G401 (cell line): ENCODE data around the gene JADE2. TPM values are rescaled to one million over a fixed set of nuclear protein-coding genes. Genes with fewer than 3 reads are reported as not detected.

Experiments used
- DNase-seq: peaks from one replicate; pipeline ENCODE4 v3.0.0-alpha.2; 2015; ENCODE audit warnings: low spot score
- in situ Hi-C: cut with HindIII; loops from 2 replicates; pipeline ENCODE4 v1.10.0; 2016; ENCODE audit warnings: low sequenced_read_pairs, mixed read lengths
- total RNA-seq: library from RNA; depleted of rRNA; stranded (reverse); fragments of >200 nt; shearing (Covaris generic); gene quantifications from 2 replicates; pipeline ENCODE4 v1.2.3, GENCODE V29; 2014; rRNA removed

JADE2 gene
- total RNA-seq, 1 experiment from 2014 or later, result 25.8 TPM

GRCh38 chr5:134606726-134607125 is 81.3 kb downstream of the JADE2 start:
- in situ Hi-C loops, result no loop called here
- no peak for DNase-seq

- in situ Hi-C loops, result no loop called here
- no peak for DNase-seq
Observed at GRCh38 chr5:134608555-134608954, 83.1 kb downstream of the JADE2 start.

GRCh38 chr5:134609232-134609851 is 83.9 kb downstream of the JADE2 start:
- DNase-seq, result no peak
- in situ Hi-C loops, result no loop called here

GRCh38 chr5:134610725-134611124 is 85.3 kb downstream of the JADE2 start:
- in situ Hi-C loops, result no loop called here

GRCh38 chr5:134611515-134611914 is 86.0 kb downstream of the JADE2 start:
- in situ Hi-C loops, result no loop called here

More at GRCh38 chr5:134610725-134611124, 85.3 kb downstream of the JADE2 start:
- no peak for DNase-seq

GRCh38 chr5:134614450-134615085 is 89.1 kb downstream of the JADE2 start:
- in situ Hi-C loops, result no loop called here
- no peak for DNase-seq

More at GRCh38 chr5:134611515-134611914, 86.0 kb downstream of the JADE2 start:
- DNase-seq, result no peak

GRCh38 chr5:134620634-134621033 is 95.2 kb downstream of the JADE2 start:
- in situ Hi-C loops, result no loop called here
- DNase-seq, result no peak

GRCh38 chr5:134625559-134625958 is 100.1 kb downstream of the JADE2 start:
- in situ Hi-C loops, result no loop called here
- DNase-seq, result no peak

GRCh38 chr5:134626369-134627014 is 101.0 kb downstream of the JADE2 start:
- in situ Hi-C loops, result no loop called here
- DNase-seq, result no peak

Other genes starting within 250 kb of the JADE2 start
- gene CDKL3, start 158.5 kb upstream of the JADE2 start, total RNA-seq, result 2.3 and 4.6 TPM in 2 replicates
- gene UBE2B, start 154.1 kb upstream of the JADE2 start, total RNA-seq, result 31.6 and 35.8 TPM in 2 replicates
- gene CDKN2AIPNL, start 113.8 kb upstream of the JADE2 start, total RNA-seq, result 45.0 and 57.5 TPM in 2 replicates
- 29.6 and 41.2 TPM in 2 replicates for gene SAR1B, start 107.2 kb downstream of the JADE2 start, total RNA-seq
- gene SEC24A, start 123.1 kb downstream of the JADE2 start, total RNA-seq, result 6.8 and 8.0 TPM in 2 replicates
- gene CAMLG, start 212.9 kb downstream of the JADE2 start, total RNA-seq, result 26.2 and 39.2 TPM in 2 replicates
- gene DDX46, start 233.1 kb downstream of the JADE2 start, total RNA-seq, result 13.8 and 18.1 TPM in 2 replicates